OCI-LY3 (cell line): ENCODE measurements around the gene TAS2R20.

Experiments
- EZH2phosphoT487 ChIP-seq: fragments of 200-600 bp; shearing (Covaris generic); IDR thresholded peaks from 2 replicates; pipeline ENCODE4 v1.6.1; 2018; ENCODE audit warnings: antibody characterized with exemption, mixed run types, low read depth
- TF ChIP-seq, protein P1 (sequence below): fragments of 200-600, 300-600 bp; sonication (generic); IDR thresholded peaks from 2 replicates; pipeline ENCODE4 v1.5.1; 2014; ENCODE audit warnings: antibody characterized with exemption, low read length, low read depth

DNA sequence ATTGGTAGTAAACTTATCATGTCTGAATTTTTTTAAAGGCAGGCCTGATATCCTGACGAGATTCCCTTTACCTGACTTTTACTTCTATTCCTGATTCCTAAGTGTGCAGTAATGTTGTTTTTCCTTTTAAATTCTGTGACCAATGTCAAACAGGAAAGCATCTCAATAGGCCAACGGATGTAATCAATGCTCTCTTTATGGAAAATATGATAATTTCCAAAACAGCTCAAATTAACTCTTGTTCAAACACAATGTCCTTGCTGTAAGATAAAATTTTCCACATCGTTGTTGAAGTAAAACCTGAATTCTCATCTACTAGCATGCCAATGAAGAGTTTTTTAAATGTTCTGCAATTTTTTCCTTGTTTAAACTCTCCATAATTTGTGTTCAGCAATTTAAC lies 41.1 kb upstream of the TAS2R20 start:
- TF ChIP-seq, protein P1, sequence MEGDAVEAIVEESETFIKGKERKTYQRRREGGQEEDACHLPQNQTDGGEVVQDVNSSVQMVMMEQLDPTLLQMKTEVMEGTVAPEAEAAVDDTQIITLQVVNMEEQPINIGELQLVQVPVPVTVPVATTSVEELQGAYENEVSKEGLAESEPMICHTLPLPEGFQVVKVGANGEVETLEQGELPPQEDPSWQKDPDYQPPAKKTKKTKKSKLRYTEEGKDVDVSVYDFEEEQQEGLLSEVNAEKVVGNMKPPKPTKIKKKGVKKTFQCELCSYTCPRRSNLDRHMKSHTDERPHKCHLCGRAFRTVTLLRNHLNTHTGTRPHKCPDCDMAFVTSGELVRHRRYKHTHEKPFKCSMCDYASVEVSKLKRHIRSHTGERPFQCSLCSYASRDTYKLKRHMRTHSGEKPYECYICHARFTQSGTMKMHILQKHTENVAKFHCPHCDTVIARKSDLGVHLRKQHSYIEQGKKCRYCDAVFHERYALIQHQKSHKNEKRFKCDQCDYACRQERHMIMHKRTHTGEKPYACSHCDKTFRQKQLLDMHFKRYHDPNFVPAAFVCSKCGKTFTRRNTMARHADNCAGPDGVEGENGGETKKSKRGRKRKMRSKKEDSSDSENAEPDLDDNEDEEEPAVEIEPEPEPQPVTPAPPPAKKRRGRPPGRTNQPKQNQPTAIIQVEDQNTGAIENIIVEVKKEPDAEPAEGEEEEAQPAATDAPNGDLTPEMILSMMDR = no peak
- TF ChIP-seq EZH2phosphoT487 = no peak
